Stromal cell of bone marrow (primary cell): ENCODE results near the gene SLC66A2.

Source experiments
- DNase-seq: peaks from one replicate; pipeline ENCODE4 v3.0.0-alpha.2; 2012; ENCODE audit warnings: low read depth

Gene SLC66A2

DNA sequence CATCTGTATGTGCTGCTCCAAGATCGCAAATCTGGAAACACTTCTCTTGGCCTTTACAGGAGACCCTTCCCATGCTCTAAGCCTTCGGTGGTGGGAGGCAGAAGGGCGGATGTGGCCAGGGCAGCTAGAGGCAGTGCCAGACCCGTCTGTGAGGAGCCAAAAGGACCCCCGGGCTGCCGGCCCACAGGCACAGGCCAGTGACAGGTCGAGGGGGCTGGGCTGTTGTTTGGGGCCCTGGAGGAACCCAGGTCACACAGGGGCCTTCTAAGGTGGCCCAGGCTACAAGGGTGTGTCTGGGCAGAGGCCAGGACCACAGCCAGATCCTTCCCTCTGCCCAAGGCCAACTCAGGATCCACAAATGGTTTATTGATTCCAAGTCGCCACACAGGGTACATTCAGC lies 49.4 kb downstream of the SLC66A2 start:
- DNase-seq = no peak

DNA sequence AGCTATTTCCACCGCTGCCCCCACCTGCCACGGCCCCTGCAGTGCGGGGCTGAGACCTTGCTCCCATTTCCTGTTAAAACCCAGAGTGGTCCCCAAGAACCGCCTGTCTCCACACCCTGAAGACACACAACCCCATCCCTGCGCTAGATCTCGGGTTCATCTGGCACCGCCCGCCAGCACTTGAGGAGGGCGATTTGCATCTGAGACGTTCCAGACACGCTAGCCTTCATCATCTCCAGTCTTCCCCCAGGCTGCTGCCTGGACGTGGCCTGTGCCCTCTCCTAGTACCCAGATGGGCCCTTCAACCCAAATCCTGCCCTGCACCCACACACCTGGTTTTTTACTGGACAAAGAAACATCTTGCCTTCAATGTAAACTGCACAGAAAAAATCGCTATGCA lies 49.8 kb downstream of the SLC66A2 start:
- DNase-seq = no peak

DNA sequence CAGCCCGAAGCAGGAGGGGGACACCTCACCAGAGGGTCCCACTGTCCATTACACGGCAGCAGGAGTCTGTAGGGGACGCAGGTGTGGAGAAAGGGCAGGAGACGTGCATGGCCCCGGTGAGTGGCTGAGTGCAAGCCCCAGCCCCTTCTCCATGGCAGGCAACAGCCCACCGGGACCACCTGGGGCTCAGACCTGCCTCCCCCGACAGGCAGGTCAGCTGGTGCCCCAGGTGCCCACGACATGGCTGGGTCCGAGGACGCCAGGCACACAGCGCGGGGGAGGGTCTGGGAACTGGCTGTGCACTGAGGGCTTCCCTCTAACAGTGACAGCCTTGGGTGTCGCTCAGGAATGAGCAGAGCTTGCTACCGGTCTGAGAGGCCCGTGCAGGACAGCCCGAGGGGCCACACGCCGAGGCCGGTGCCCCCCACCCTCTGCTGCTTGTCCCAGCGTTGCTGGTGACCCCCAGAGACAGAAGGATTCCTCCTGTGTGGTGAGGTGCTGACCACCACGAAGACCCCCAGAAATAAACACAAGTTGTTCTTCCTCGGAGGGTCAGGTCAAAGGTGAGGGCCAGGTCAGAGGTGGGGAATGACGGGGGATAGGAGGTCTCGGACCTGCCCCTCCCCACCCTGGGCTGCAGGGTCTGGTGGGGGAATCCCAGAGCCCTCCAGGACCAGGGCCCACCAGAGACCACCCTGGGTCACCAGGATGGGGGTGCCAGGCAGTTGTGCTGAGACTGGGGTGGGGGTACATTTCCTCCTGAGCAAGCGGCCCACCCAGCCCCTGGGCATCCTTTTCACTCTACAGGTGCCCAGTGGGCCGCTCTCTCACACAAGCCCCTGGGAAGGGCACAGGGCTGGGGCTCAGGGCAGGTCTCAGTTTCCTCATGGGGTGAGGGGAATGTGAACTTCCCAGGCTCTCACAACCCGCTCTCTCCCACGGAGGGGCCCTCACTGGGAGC lies 50.6 kb downstream of the SLC66A2 start:
- DNase-seq = no peak

DNA sequence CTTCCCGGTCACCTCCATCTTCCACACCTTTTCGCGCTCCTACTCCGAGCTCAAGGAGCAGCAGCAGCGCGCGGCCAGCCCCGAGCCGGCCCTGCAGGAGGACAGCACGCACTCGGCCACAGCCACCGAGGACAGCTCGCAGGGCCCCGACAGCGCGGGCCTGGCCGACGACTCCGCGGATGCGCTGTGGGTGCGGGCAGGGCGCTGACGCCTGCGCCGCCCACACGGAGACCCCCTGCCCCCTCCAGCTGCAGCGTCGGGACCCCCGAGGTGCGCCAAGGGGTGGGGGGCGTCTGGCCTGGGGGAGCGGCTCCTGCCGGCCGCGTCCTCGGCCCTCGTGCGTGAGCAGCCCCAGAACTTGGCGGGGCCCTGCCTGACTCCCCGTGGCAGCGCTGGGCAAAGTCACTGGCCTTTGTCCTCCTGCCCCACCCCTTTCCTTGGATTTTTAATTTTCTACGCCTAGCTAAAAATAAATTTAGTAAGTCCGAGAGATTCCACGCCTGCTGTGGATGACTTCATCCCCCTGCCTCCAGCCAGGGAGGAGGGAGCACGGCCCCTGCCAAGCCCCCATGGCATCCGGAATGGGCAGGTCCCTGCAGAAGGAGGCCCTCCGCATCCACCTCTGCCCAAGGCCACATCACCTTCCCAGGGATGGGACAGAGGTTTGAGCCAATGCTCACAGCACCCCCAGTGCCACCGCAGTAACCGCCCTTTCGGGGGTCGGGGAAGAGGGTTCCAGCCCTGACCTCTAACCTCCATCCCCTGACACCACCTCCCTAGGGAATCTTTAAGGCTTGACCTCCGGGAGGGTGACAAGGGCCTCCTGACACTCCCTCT lies 51.6 kb downstream of the SLC66A2 start:
- no peak for DNase-seq

DNA sequence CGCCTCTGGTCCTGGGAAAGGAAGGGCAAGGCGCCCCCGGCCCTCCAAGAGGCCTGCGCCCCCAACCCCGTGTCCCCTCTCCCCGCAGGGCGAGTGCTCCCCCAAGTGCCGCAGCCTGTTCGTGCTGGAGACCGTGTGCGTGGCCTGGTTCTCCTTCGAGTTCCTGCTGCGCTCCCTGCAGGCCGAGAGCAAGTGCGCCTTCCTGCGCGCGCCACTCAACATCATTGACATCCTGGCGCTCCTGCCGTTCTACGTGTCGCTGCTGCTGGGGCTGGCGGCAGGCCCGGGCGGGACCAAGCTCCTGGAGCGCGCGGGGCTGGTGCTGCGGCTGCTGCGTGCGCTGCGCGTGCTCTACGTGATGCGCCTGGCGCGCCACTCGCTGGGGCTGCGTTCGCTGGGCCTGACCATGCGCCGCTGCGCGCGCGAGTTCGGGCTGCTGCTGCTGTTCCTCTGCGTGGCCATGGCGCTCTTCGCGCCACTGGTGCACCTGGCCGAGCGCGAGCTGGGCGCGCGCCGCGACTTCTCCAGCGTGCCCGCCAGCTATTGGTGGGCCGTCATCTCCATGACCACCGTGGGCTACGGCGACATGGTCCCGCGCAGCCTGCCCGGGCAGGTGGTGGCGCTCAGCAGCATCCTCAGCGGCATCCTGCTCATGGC lies 52.4 kb downstream of the SLC66A2 start:
- no peak for DNase-seq

DNA sequence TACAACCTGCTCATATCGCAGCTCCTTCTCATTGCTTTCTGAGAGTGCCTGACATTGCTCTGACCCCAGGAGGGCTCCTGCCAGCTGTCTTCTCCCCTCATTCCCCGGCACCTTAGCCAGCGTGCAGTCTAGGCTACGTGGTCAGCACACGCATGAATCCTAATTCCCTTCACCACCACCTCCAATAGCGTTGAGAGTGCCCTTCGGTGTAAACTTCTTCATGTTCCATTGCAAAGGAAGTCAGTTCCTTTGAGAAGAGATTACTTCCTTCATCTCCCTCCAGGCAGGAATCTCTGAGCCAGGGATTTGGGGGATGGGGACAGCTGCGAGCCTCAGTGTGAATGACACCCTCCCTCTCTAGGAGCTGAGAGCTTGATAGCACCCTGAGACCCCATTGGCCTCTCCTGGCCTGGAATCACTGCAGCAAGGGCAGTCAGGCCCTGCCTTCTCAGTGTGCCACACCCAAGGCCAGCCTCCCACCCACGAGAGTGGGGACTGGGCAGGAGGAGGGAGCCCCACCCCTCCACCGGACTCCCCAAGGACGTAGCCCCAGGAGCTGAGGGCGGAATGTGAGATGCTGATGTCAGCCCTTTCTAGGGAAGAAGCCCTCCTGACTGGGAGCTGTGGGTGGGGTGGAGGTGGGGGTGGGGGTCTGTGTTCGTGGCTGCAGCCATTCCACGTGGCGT lies 53.4 kb downstream of the SLC66A2 start:
- DNase-seq = no peak

DNA sequence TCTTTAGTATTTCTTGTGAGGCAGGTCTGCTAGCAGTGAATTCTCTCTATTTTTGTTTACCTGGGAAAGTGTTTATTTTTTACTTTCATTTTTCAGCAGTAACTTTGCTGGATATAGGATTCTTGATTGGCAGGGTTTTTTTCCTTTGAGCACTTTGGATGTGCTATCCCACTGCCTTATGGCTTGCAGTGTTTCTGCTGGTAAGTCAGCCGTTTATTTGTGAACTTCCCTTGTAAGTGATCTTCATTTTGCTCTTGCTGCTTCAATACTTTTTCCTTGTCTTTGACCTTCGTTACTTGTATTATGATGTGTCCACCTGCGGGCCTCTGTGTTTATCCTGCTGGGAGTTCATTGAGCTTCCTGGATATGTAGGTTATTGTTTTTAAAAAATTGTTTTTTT lies 54.7 kb downstream of the SLC66A2 start:
- no peak for DNase-seq

DNA sequence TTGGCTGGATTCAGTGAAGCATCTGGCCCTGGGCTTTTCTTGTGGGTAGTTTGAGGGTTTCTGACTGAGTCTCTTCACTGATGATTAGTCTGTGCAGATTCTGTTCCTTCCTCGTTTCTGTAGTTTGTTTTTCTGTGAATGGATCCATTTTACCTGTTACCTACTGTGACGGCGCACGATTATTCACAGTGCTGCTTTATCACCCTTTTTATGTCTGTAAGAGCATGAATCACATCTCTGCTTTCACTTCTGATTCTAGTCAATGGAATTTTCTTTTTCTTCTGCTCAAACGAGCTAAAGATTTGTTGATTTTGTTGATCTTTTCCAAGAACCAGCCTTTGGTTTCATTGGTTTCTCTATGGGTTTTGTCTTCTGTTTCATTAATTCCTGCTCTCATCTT lies 60.8 kb downstream of the SLC66A2 start:
- DNase-seq = no peak

DNA sequence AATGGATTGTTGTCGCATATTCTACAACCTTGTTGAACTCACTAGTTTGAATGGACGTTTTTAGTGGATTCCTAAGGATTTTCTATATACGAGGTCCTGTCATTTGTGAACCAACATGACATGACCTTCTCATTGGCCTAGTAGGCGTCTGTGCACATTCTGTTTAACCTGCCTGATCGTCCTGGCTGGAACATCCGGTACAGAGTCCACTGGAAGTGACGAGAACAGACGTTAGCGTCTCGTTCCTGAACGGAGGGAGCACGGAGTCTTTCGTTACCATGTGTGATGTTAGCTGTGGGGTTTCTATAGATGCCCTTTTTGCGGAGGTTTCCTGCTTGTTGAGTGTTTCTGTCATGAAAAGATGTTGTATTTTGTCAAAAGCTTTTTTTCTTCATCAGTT lies 61.9 kb downstream of the SLC66A2 start:
- DNase-seq = no peak

DNA sequence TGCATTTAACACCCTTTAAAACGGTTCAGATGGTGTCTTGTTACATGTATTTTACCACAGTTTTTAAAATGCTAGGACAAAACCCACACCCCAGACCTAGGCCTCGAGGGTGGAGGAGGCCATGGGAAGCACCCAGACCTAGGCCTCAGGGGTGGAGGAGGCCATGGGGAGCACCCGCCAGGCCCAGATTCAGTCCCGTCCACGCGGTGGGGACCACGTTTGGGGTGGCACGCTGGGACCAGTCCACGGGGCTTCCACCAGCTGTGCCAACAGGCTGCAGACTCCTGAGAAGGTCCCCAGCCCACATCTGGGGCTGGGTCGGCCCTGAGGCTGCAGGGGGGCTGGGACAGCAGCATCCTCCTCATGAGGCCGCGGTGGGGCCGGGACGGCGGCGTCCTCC lies 63.4 kb downstream of the SLC66A2 start:
- DNase-seq = no peak

DNA sequence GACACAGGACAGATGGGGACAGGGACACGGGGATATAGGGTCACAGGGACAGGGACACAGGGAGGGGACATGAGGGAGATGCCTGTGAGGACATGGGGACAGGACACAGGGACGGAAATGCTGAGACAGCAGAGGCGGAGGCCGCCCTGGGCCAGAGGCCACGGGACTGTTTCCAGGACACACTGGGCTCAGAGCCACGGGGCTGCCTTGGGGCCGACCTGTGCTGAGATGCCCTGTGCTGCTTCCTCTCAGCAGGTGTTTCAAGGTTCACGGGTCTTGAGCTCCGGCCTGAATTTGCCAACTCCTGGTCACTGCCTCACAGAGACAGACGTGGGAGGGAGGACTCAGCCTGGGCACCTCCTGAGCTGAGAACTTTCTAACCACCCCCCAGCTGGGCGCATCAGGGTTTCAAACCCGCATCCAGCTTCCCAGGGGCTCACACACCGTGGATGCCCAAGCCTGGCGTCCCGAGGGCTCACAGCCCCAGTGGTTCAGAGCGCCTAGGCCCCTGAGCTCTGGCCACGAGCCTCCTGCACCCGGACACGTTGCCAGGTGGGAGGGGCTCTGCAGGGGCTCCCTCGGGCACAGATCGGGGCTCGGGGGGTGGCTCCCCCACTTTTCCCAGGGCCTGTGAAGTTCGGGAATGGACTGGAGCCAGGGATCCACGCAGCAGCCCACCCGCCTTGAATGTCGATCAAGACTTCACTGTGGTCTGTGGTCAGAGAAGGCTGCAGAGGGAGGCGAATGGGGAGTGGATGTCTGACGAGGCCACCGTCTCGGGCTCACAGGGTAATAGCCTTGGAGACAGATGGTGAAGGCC lies 64.1 kb downstream of the SLC66A2 start:
- DNase-seq = no peak

DNA sequence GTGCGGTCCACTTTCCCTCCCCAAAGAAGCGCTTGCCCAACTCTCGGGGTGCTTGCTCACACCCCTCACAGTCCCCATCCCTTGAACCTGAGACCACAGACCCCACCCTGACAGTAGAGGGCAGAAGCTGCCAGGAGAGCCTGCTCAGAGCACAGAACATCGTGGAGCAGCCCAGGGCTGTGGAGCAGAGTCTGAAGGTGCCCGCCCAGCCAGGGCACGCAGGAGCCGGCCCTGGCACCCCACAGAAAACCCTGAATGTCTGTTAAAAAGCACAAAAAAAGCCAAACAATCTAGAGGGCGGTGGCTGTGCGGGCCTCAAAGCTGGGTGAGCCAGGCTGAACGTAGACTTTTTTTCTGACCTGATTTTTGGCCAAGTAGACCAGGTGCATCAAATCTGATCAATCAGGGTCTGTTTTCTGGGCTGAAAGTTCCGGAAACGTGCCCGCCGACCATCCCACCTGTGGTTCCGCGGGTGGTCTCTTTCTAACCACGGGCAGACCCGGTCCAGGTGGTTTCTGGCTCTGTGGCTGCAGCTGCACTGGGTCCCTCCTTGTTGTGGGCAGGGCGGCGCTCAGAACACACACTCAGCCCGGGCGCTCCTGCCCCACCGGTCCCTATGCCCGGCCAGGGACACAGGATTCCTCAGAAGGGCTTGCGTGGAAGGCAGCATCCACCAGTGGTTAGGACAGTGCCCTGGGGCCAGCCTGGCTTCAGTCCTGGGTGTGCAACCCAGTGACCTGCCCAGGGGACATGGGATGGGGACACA lies 66.3 kb downstream of the SLC66A2 start:
- no peak for DNase-seq

DNA sequence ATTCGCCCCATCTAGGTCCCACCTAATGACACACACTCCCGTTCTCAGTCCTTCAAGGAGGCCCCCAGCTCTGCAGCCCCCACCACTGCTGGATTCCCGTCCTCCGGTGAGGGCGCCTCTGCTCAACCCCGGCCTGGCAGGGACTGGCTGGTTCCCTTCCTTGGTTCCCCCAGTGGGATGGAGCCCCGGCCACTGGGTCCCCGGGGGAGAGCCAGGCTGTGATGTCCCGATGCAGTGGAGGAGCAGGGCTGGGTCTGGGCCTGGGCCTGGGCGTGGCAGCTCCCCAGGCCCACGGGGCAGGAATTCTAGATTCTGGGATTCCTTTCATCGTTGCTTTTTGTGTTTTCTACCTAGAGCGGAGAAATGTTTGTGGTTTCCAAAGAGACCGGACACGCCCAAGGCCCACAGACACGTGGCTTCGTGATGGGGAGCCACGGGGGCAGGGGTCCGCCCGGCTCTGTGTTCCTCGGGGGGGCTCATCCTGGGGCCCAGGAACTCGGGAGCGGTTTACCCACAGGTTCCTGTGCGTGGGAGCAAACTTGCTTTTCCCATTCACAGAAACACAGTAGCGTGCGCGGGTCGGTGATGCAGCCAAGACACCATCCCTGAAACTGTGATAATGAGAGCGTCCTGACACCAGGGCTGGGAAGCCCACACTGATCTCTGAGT lies 67.0 kb downstream of the SLC66A2 start:
- DNase-seq = no peak

DNA sequence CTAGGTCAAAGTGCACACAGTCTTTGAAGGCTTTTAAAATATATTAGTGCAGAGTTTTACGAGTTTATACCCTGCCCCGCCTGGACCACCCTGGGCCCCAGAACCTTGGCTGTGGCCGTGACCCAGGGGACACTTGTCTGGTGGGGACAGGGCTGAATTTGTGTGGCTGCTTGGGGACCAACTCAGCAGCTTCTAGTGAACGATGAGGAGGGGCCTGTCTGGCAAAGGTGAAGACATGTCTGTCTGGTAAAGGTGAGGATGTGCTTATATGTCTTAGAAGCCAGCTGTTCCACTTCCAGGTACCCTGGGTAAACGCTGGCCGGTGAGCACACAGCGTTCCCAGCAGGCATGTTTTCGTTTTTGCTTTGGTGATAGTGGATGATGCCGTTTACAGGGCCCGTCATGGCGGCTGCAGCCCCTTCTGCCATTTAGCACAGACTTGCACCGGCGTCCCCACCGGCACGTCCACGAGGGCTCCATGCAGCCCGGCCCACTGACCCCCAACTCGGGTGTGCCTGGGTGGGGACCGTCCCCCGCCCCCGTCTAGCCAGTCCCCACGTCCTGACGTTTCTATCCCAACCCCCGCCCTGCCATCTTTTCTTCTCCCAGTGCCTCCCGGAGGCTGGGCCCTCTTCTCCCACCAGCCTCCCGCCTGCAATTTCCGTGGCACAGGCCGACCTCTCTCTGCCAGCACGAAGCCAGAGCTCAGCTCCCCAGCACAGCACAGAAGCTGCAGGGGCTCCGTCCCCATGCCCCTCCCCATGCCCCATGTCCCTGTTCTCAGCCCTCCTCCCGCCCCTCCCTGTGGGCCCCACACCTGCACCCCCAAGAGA lies 67.8 kb downstream of the SLC66A2 start:
- DNase-seq = no peak

DNA sequence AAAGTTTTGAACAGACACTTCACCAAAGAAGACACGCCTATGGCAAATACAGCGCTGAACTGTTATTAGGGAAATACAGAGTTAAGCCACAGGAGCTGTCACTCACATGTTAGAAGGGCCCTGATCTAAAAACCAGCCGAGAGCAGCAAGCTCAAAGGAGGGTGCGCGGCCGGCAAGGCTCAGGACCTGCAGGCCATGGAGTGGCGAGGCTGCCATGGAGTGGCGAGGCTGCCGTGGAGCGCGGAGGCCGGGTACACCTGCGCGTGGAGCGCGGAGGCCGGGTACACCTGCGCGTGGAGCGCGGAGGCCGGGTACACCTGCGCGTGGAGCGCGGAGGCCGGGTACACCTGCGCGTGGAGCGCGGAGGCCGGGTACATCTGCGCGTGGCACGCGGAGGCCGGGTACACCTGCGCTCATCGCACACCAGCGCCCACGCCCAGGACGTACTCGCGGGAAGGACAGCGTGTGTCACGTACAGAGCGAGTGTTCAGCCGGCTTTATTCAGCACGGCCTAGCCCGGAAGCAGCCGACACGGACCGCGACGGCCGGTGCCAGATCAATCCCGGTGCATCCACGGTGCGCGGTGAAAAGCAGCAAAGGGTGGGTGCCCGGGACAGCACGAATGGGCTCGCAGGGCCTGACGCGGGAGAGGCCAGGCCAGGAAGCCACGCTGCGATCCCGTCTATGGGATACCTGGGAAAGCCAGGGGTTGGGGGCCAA lies 68.8 kb downstream of the SLC66A2 start:
- DNase-seq = no peak

DNA sequence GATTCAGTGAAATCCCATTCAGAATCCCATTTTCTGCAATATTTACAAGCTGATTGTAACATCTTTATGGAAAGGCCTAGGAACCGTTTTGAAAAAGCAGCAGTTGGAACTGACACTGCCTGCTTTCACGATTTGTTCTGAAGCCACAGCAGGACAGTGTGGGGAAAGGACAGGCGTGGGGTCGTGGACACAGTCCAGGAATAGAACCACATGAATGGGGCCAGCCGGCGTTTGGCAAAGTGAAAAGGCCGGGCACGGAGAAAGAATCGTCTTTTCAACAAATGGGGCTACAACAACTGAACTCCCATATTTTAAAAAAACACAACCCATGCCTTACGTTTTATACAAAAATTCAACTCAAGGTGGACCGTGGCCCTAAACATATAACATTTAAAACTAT lies 69.8 kb downstream of the SLC66A2 start:
- no peak for DNase-seq

DNA sequence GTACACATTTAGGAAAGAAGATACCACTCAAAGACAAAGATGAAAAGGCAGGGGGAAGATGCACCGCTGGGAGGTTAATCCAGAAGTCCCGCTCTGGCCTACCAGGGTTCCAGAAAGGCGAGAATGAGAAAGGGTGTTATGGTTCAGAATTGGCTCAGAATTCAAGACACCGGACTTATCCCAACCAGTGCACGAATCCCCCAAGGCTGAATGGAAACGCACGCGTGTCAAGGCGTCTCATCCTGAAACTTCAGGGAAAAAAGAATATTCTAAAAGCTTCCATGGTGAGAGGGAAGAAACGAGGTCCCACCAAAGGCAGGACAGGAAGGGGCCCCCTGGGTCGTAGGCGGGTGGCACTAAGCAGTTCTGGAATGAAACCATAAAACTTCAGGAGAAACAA lies 71.9 kb downstream of the SLC66A2 start:
- DNase-seq = no peak

DNA sequence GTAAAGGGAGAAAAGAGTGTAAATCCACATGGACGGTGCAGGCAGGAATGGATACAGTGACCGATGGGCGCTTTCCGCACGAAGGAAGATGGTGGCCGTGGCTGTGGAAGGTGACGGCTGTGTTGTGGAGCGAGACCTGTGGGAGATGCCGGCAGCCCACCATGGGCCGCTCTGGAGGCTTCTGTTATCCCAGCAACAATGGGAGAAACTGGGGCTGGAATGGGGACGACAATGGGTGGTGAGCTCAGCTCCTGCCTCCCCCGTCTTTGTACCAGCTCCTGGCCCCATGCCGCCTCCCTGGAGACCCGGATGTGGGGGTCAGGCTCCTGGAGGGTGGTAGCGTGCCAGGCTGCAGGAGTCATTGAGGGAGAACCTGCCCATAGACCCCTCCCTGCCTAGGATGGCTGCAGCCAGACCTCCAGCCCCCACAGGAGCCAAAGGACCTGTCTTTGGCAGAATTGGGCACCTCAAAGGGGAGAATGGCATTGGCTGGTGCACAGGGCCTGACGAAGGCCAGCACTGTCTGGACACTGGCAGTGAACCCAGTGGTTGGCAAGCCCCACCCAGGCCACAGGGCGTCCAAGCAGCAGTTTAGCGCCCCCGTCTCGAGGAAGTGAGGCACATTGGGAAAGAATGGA lies 72.6 kb downstream of the SLC66A2 start:
- no peak for DNase-seq
